Central memory CD4-positive, alpha-beta T cell (primary cell): ENCODE results near the gene ACACA.
"Not testable (repeated sequence)": the region's sequence is repeated elsewhere in the genome, so short reads cannot be mapped to it uniquely, and the experiment has no call there.

Source experiments
- DNase-seq: peaks from one replicate; pipeline ENCODE4 v3.0.0; 2022

ACACA gene

GRCh38 chr17:37392024-37392590, 14.5 kb downstream of the ACACA start:
- DNase-seq: no peak

GRCh38 chr17:37391146-37391545, 15.5 kb downstream of the ACACA start:
- no peak for DNase-seq

- DNase-seq: no peak
Observed at GRCh38 chr17:37389160-37389559, 17.5 kb downstream of the ACACA start.

- no peak for DNase-seq
Observed at GRCh38 chr17:37388266-37388665, 18.4 kb downstream of the ACACA start.

DNA sequence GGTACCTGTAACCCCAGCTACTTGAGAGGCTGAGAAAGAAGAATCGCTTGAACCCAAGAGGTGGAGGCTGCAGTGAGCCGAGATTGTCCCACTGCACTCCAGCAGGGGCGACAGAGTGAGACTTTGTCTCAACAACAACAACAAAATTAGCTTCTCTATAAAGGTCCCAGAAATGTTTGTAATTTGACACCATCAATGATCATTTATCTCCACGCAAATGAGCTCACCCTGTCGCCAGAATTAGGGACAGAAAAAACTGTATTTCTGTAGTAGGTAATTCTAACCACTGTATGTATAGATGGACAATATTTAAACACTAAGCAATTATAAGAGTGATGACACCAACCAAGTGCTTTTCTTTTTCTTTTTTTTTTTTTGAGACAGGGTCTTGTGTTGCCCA, 20.2 kb downstream of the ACACA start:
- no peak for DNase-seq

DNA sequence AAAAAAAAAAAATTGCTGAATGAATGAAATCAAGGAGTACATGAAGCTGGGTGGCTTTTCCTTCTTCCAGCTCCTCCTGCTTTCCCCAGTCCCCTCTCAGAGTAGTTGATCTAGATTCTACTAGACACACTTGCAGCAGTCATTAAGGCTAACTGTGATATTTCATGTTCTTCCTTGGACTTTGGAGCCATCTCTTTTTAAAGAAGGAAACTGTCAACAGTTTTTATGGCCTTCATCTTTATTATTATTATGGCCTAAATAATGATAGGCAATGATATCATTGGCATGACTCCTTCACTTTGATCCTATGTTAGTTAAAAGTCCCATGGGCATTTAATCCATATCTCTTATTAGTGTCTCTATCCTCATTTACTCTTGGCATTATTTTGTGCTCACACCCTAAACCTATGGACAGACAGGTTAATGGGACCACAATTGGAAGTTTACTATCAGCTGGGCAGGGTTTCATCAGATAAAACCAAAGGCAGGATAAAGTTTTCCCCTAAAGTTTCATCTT, 21.1 kb downstream of the ACACA start:
- no peak for DNase-seq

GRCh38 chr17:37384560-37385149, 22.0 kb downstream of the ACACA start:
- no peak for DNase-seq

DNA sequence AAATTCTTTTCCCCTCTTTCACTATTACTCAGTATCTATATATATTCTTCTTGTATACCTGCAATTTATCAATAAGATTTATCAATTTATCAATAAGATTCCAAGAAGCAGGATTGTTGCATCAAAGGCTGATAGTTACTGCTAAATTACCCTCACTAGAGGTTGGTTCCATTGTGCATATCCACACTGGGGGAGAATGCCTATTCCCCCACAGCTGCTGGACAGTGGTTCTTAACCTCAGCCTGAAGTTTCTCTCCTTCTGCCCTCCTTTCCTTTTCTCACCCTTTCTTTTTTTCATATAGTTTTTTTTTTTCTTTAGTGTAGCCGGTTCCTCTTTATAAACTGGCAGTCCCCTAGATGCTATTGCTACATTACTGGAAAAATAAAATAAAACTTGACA, 24.6 kb downstream of the ACACA start:
- no peak for DNase-seq

- DNase-seq: no peak
Observed at GRCh38 chr17:37375706-37376105, 30.9 kb downstream of the ACACA start, which contains the start of gene C17orf78. Gene C17orf78 (plus strand): TSS chr17:37375985. CDS start chr17:37376093, 108 bp downstream.

DNA sequence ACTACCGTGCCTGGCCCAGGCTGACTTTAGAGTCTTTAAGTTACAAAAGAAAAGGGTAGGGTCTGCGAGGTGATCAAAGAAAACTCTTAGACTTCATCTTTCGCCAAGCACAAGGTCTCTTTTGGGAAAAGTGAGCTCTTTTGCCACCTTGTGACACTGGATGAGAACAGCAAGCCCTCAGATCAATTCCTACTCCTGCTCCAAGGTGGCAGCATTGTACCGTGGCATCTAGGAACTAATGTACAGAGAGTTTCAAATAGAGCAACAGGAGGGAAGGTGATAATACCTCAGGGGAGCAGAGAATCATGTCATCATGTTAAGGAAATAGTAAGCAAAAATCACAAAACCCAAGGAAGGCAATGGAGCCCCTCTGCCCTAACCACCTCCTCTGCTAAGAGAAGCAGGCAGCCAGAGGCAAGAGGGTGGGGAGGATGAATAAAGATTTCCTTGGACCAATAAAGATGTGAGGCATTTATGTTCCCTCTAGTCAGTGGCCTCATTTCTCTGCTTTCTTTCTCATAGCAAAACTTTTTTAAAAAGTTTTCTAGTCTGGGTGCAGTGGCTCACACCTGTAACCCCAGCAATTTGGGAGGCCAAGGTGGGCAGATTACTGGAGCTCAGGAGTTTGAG, 33.0 kb downstream of the ACACA start:
- DNase-seq: peak; percentile 54

DNA sequence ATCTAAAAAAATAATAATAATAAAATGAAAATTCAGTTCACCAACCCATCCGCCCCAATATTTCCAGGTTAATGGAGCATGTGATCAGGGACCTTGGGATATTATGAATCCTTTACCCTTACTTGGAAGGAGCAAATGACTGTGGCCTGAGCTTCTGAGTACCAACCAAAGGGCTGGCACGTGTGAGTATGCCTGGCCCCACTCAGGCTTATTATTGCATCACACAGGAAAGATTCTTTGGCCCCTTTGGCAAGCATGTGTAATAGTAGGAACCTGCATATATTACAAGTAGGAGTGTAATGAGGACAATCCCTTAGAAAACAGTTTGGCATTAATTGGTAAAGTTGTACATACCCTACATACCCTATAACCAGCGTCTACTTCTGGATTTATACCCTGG, 38.1 kb downstream of the ACACA start:
- no peak for DNase-seq

DNA sequence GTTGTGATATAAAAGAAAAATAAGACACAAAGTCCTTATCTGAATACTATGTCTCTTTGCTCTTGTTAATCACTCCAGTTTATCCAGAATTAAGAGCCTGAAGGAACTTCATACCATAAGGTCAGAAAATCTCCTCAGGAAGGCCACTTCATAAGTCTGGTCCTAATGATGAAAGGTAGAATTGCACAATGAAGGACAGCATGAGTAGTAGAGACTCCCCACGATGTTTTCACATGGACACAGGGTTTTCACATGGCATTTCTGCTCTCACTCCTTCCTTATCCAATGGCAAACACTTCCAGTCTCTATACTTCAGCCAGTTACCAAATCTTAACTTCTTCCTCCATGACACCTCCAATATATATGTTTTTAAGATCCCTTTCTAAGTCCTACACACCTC, 41.0 kb downstream of the ACACA start:
- no peak for DNase-seq

- DNase-seq: no peak
Observed at GRCh38 chr17:37361543-37361942, 45.1 kb downstream of the ACACA start.

GRCh38 chr17:37360632-37361031, 46.0 kb downstream of the ACACA start:
- DNase-seq: no peak

GRCh38 chr17:37359682-37360188, 46.9 kb downstream of the ACACA start:
- no peak for DNase-seq

DNA sequence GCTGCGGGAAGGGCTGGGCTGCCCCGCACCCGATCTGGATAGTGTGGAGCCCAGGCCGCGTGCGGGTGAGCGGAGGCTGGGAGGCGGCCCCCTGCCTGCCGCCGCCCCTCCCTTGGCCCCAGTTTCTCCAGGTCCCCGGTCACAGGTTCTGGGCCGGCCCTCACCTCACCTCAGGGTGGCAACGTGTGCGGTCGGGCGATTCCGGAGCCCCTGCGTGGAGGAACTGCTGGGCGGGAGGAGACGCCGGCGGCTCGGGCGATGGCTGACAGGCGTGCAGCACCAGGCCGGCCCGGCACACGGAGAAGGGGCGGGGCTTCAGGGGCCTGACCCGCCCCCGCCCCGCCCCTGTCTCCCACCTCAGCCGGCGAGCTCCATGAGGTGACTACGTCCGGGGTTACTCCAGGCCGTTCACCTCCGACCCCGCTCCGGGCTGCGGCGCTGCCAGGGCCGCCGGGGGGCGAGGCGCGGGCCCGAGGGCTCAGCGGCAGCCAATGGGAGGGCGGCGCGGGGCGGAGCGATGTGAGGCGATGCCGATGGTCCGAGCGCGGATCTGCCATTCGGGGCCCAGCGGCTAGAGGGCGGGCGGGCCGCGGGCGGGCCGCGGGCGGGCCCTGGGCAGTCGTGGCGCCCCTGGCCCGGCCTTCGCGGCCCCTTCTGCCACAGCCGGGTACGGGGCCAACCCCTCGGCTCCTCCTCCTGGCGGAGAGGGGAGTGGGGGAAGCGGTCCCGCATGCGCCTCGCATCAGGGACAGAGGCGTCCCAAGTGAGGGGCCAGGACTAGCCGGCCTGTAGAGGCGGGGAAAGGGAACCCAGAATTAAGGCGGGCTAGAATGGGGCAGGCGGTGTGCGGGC, 47.6 kb downstream of the ACACA start:
- peak; percentile 87 for DNase-seq

DNA sequence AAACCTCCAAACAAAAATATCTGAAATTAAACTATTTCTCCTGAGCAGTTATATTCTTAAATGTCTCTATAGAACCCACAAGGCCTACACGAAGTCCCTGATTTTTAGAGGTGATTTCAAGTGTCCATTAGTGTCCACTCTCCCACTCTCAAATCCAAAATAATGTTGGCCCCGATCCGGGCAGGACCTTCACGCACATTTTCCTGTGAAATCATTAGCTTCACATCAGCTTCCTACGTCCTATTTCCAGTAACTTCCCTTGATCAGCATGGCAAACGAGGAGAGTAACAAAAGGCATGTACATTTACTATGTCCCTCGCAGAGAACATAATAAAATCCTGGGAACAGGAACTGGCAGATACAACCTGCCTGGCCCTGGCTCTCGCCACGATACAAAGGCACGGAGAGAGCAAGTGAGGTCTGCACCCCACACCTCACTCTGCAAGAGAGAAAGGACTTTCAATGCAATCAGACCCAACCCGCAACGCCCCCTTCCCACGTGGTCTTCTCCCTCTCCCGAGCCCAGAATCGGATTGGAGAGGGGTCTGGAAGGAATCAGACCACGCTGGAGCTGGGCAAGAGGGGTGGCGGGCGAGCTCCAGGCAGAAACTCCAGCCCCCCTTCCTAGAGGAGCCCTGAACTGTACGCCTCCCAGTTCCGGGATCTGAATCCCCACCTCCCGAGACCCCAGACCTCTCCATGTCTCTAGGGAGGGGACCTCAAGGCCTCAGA, 48.4 kb downstream of the ACACA start:
- DNase-seq: peak; percentile 6

- DNase-seq: not testable (repeated sequence)
Observed at GRCh38 chr17:37356796-37357569, 49.7 kb downstream of the ACACA start.

DNA sequence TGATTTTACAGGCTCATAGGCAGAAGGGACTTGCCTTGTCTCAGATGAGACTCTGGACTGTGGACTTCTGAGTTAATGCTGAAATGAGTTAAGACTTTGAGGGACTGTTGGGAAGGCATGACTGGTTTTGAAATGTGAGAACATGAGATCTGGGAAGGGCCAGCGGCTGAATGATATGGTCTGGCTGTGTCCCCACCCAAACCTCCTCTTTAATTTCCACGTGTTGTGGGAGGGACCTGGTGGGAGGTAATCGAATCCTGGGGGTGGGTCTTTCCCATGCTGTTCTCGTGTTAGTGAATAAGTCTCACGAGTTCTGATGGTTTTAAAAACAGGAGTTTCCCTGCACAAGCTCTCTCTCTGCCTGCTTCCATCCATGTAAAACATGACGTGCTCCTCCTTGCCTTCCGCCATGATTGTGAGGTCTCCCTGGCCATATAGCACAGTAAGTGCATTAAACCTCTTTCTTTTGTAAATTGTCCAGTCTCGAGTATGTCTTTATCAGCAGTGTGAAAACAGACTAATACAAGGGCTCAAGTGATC, 59.7 kb downstream of the ACACA start:
- DNase-seq: not testable (repeated sequence)

- DNase-seq: no peak
Observed at GRCh38 chr17:37344519-37344918, 62.1 kb downstream of the ACACA start.

DNA sequence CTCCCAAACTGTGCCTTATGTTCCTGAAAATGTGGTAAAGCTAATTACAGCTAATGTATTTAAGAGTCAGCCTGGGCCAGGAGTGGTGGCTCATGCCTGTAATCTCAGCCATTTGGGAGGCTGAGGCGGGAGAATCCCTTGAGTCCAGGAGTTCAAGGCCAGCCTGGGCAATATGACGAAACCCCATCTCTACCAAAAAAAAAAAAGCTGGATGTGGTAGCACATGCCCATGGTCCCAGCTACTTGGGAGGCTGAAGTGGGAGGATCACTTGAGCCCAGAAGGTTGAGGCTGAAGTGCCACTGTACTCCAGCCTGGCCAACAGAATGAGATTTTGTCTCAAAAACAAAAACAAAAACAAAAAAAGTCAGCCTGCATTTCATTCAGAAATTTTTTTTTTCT, 64.0 kb downstream of the ACACA start:
- DNase-seq: no peak
